ENCODE measurements around the gene MYOD1. TPM values are rescaled to one million over a fixed set of nuclear protein-coding genes. Genes with fewer than 3 reads are reported as not detected.

Gene MYOD1
- not detected for total RNA-seq

DNA sequence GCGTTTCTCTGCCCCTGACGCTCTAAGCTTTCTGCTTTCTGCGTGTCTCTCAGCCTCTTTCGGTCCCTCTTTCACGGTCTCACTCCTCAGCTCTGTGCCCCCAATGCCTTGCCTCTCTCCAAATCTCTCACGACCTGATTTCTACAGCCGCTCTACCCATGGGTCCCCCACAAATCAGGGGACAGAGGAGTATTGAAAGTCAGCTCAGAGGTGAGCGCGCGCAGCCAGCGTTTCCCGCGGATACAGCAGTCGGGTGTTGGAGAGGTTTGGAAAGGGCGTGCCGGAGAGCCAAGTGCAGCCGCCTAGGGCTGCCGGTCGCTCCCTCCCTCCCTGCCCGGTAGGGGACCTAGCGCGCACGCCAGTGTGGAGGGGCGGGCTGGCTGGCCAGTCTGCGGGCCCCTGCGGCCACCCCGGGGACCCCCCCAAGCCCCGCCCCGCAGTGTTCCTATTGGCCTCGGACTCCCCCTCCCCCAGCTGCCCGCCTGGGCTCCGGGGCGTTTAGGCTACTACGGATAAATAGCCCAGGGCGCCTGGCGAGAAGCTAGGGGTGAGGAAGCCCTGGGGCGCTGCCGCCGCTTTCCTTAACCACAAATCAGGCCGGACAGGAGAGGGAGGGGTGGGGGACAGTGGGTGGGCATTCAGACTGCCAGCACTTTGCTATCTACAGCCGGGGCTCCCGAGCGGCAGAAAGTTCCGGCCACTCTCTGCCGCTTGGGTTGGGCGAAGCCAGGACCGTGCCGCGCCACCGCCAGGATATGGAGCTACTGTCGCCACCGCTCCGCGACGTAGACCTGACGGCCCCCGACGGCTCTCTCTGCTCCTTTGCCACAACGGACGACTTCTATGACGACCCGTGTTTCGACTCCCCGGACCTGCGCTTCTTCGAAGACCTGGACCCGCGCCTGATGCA lies at the start of gene MYOD1:
Gene MYOD1, plus strand, starts transcription at position 544 of the 910 bp plus-strand sequence. Its CDS starts 212 bp downstream, at position 756.
- Histone ChIP-seq H3K36me3 (replicated peaks in 1 of 2; ENCODE audit: insufficient read depth in 1 of 2, low read depth in 2 of 2) (no peaks in the 10 kb centered on the region), H3K4me1 (peaks cover 32% of the 10 kb centered on the region), H3K4me3 (no peak within 1 kb of the TSS), H3K27ac (no peak within 1 kb of the TSS), H3K27me3 (peaks cover 0 to 25% of the 10 kb centered on the region in 2 donors), H3K9me3 (no peaks in the 10 kb centered on the region)
- WGBS, 2 donors = 3 to 5% methylated on average over 27 to 51 of the region's 68 CpGs
- DNase-seq = no peak
- TF ChIP-seq POLR2A (IDR thresholded peaks at IDR 0.05) (no peak), CTCF (IDR thresholded peaks at IDR 0.05) (no peak)
- ATAC-seq = no peak
- intact Hi-C loops (cut with DNase I) = no loop called here

- TF ChIP-seq CTCF (IDR thresholded peaks at IDR 0.05) (no peak), POLR2A (IDR thresholded peaks at IDR 0.05) (no peak)
- no peaks in the 10 kb centered on the region for H3K36me3 ChIP-seq (replicated peaks in 1 of 2; ENCODE audit: insufficient read depth in 1 of 2, low read depth in 2 of 2)
- H3K27me3 ChIP-seq = no peaks in the 10 kb centered on the region
- H3K27ac ChIP-seq = no peak overlapping the region
- no peak overlapping the region for H3K4me3 ChIP-seq
- ATAC-seq (no peak), DNase-seq (no peak)
- no peaks in the 10 kb centered on the region for H3K4me1 ChIP-seq
- intact Hi-C loops (cut with DNase I) = no loop called here
- 72 to 83% methylated on average over 7 of the region's 7 CpGs for WGBS, 2 donors
- no peaks in the 10 kb centered on the region for H3K9me3 ChIP-seq
These were observed 46.9 kb upstream of the MYOD1 start for GRCh38 chr11:17672469-17672868.

DNA sequence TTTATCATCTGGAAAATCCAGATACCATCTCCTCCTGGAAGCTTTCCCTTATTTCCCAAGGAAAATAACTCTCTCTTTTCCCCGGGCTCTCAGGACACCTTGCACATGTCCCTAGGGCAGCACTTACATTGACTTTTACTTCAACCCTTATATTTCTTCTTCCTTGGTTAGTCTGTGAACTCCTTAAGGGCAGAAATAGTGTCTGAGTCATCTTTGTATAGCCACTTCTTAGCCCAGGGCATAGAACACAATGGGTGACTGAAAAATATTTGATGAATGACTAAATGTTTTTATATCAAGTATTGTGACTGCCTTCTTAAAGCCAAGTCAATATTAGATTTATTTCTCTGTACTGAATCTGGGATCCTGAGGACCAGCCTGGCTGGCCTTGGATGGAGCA lies 45.4 kb upstream of the MYOD1 start:
- no peaks in the 10 kb centered on the region for H3K9me3 ChIP-seq
- ATAC-seq = no peak
- H3K36me3 ChIP-seq (replicated peaks in 1 of 2; ENCODE audit: insufficient read depth in 1 of 2, low read depth in 2 of 2) = no peaks in the 10 kb centered on the region
- DNase-seq = no peak
- H3K27me3 ChIP-seq = no peaks in the 10 kb centered on the region
- WGBS, 2 donors = 54 to 56% methylated on average over 1 of the region's 1 CpG
- no peak overlapping the region for H3K27ac ChIP-seq
- TF ChIP-seq CTCF (IDR thresholded peaks at IDR 0.05) (no peak), POLR2A (IDR thresholded peaks at IDR 0.05) (no peak)
- H3K4me1 ChIP-seq = no peaks in the 10 kb centered on the region
- no peak overlapping the region for H3K4me3 ChIP-seq
- intact Hi-C loops (cut with DNase I) = no loop called here

GRCh38 chr11:17682848-17683247 lies 36.5 kb upstream of the MYOD1 start:
- intact Hi-C loops (cut with DNase I) = no loop called here
- Histone ChIP-seq H3K27me3 (no peaks in the 10 kb centered on the region), H3K27ac (peak overlapping the region in 1 of 4 donors; percentile 6), H3K36me3 (replicated peaks in 1 of 2; ENCODE audit: insufficient read depth in 1 of 2, low read depth in 2 of 2) (no peaks in the 10 kb centered on the region), H3K4me1 (no peaks in the 10 kb centered on the region), H3K9me3 (no peaks in the 10 kb centered on the region), H3K4me3 (no peak overlapping the region)
- DNase-seq (no peak), ATAC-seq (no peak)
- TF ChIP-seq POLR2A (IDR thresholded peaks at IDR 0.05) (no peak), CTCF (IDR thresholded peaks at IDR 0.05) (no peak)
